Prostate gland (tissue), 2 donors: ENCODE measurements around the gene PIM3. TPM values are rescaled to one million over a fixed set of nuclear protein-coding genes. Genes with fewer than 3 reads are reported as not detected.

ENCODE experiments used
- DNase-seq: peaks from one replicate; pipeline ENCODE4 v3.0.0-alpha.2; 2019; ENCODE audit warnings: low spot score
- H3K27ac ChIP-seq, 2 donors: fragments of 200-600 bp; sonication (generic); 2 replicates each; pipeline ENCODE4 v1.5.1; 2017 to 2019
- H3K27me3 ChIP-seq: fragments of 200-600 bp; sonication (generic); replicated peaks from 2 replicates; pipeline ENCODE4 v1.5.1; 2019; ENCODE audit not compliant: insufficient read depth
- H3K36me3 ChIP-seq, 2 donors: fragments of 200-600 bp; sonication (generic); 1 replicate in 1 of 2; 2 replicates in 1 of 2; pipeline versions ENCODE4 v1.5.1 to v1.8.1; 2017 to 2019
- H3K4me1 ChIP-seq: fragments of 200-600 bp; sonication (generic); replicated peaks from 2 replicates; pipeline ENCODE4 v1.5.1; 2019
- H3K4me3 ChIP-seq, 2 donors: fragments of 200-600 bp; sonication (generic); 2 replicates each; pipeline ENCODE4 v1.5.1; 2017 to 2019
- H3K9me3 ChIP-seq: fragments of 200-600 bp; sonication (generic); 2 replicates; pipeline ENCODE4 v1.5.1; 2017
- CTCF ChIP-seq, 4 experiments: fragments of 200-600 bp in 2 of 4; fragments of 450-650 bp in 2 of 4; sonication (generic) in 2 of 4; IDR thresholded peaks; 1 replicate in 3 of 4; 2 replicates in 1 of 4; pipeline ENCODE4 v1.5.1; 2016 to 2019; ENCODE audit warnings: antibody characterized with exemption in 4 of 4, mild to moderate bottlenecking in 2 of 4, moderate library complexity in 2 of 4
- POLR2A ChIP-seq: fragments of 450-650 bp; IDR thresholded peaks from one replicate; pipeline ENCODE4 v1.6.1; 2016; ENCODE audit warnings: antibody characterized with exemption, mild to moderate bottlenecking
- POLR2AphosphoS5 ChIP-seq: sonication (generic); formaldehyde crosslinking; IDR thresholded peaks from one replicate; pipeline ENCODE4 v1.6.1; 2017; ENCODE audit warnings: antibody characterized with exemption
- WGBS: methylation state at CpG from one replicate; pipeline ENCODE4 v1.1.5; 2018; 5-methylcytosine and 5-hydroxymethylcytosine counted together
- intact Hi-C: fragments of 100-400 bp; cut with DNase I; formaldehyde crosslinking; loops from one replicate; pipeline ENCODE4 v1.14.2; 2022
- total RNA-seq, 2 donors: library from RNA; depleted of rRNA; stranded (reverse); fragments of >200 nt; gene quantifications; one replicate each; pipeline ENCODE4 v1.1.0, GENCODE V29; 2016

The PIM3 gene
- total RNA-seq, 2 donors from 2014 or later, result 126 to 183 TPM

- intact Hi-C loops, result no loop called here
- TF ChIP-seq POLR2A, result no peak
- TF ChIP-seq POLR2AphosphoS5, result no peak
- no peak for TF ChIP-seq CTCF (IDR thresholded peaks at IDR 0.05)
- Histone ChIP-seq H3K4me3 (no peak overlapping the region), H3K9me3 (no peaks in the 10 kb centered on the region), H3K27ac (no peak overlapping the region), H3K36me3 (no peaks in the 10 kb centered on the region), H3K27me3 (no peaks in the 10 kb centered on the region), H3K4me1 (no peaks in the 10 kb centered on the region)
- no peak for DNase-seq
- 79% methylated on average over 2 of the region's 3 CpGs for WGBS
Observed at GRCh38 chr22:49995041-49995360, 34.4 kb downstream of the PIM3 start.

GRCh38 chr22:49995361-49996118 lies 35.0 kb downstream of the PIM3 start:
- no peak overlapping the region for H3K4me3 ChIP-seq
- H3K36me3 ChIP-seq, result no peaks in the 10 kb centered on the region
- H3K27me3 ChIP-seq, result no peaks in the 10 kb centered on the region
- WGBS, result 88% methylated on average over 9 of the region's 10 CpGs
- TF ChIP-seq CTCF (IDR thresholded peaks at IDR 0.05), result no peak
- TF ChIP-seq POLR2AphosphoS5, result no peak
- TF ChIP-seq POLR2A, result no peak
- no peak for DNase-seq
- no peak overlapping the region for H3K27ac ChIP-seq
- H3K9me3 ChIP-seq, result no peaks in the 10 kb centered on the region
- no peaks in the 10 kb centered on the region for H3K4me1 ChIP-seq
- intact Hi-C loops, result no loop called here

GRCh38 chr22:49996119-49996517 lies 35.5 kb downstream of the PIM3 start:
- H3K4me3 ChIP-seq, result no peak overlapping the region
- H3K27ac ChIP-seq, result no peak overlapping the region
- 94% methylated on average over 4 of the region's 4 CpGs for WGBS
- no peaks in the 10 kb centered on the region for H3K9me3 ChIP-seq
- no peaks in the 10 kb centered on the region for H3K4me1 ChIP-seq
- H3K27me3 ChIP-seq, result no peaks in the 10 kb centered on the region
- no peak for DNase-seq
- no peaks in the 10 kb centered on the region for H3K36me3 ChIP-seq
- intact Hi-C loops, result no loop called here
- TF ChIP-seq POLR2A (no peak), POLR2AphosphoS5 (no peak), CTCF (IDR thresholded peaks at IDR 0.05) (no peak)

- Histone ChIP-seq H3K4me3 (no peak overlapping the region), H3K36me3 (no peaks in the 10 kb centered on the region), H3K4me1 (no peaks in the 10 kb centered on the region), H3K27me3 (no peaks in the 10 kb centered on the region), H3K27ac (no peak overlapping the region), H3K9me3 (no peaks in the 10 kb centered on the region)
- intact Hi-C loops, result no loop called here
- WGBS, result 87% methylated on average over 19 of the region's 19 CpGs
- TF ChIP-seq POLR2AphosphoS5, result no peak
- no peak for TF ChIP-seq POLR2A
- no peak for TF ChIP-seq CTCF (IDR thresholded peaks at IDR 0.05)
- no peak for DNase-seq
Observed at GRCh38 chr22:49996518-49997250, 36.1 kb downstream of the PIM3 start.

GRCh38 chr22:49997251-49997599 lies 36.7 kb downstream of the PIM3 start:
- intact Hi-C loops, result no loop called here
- DNase-seq, result no peak
- TF ChIP-seq POLR2A (no peak), CTCF (IDR thresholded peaks at IDR 0.05) (no peak), POLR2AphosphoS5 (no peak)
- Histone ChIP-seq H3K4me3 (no peak overlapping the region), H3K27ac (no peak overlapping the region), H3K36me3 (no peaks in the 10 kb centered on the region), H3K27me3 (no peaks in the 10 kb centered on the region), H3K9me3 (no peaks in the 10 kb centered on the region), H3K4me1 (no peaks in the 10 kb centered on the region)
- 84% methylated on average over 12 of the region's 12 CpGs for WGBS
